Stimulated activated CD8-positive, alpha-beta memory T cell treated with anti-CD3 and anti-CD28 coated beads, Interleukin-15, amount 100 ng/mL, for 24 hours (primary cell): ENCODE measurements around the gene KIF3A.
"Not testable (repeated sequence)": the region's sequence is repeated elsewhere in the genome, so short reads cannot be mapped to it uniquely, and the experiment has no call there.

Experiments used
- DNase-seq: peaks from one replicate; pipeline ENCODE4 v3.0.0-alpha.2; 2020; ENCODE audit warnings: low read depth

KIF3A gene

GRCh38 chr5:132718544-132719312 lies 18.6 kb downstream of the KIF3A start:
- no peak for DNase-seq

GRCh38 chr5:132714456-132715307 lies 22.7 kb downstream of the KIF3A start:
- no peak for DNase-seq

DNA sequence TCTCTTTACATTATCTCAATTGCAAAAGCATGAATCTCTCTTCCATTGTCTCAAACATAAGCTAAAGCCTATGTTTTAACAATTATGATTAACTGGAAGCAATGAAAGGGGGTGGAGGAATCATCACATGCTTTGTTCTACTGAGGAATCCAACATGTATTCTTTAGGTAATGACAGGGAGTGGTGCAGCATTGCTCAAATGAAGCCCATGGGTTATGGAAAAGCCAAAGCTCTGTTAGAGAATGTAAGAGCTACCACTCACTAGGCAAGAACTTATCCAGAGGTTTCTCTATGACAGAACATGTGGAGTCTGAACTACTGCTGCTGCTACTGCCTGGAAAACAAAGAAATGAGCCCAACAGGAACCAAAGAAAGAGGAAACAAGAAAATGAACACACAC lies 28.7 kb downstream of the KIF3A start:
- no peak for DNase-seq

DNA sequence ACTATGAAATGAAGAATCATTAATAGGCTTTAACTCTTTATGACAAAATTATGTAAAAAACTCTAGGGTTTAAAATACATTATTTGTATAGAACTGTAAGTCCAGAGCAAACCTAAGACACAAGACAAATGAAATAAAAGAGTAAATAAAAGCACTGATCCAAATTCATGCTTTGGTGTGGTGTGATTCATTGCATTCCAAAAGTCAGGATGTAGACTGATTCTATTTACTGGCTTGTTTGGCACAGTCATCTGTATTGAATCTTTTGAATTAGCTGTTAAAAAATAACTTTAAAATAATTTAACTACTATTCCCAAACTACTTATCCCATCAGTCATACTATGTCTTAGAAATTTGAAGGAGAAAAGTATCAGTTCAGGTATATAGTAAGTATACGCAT lies 32.5 kb downstream of the KIF3A start:
- no peak for DNase-seq

DNA sequence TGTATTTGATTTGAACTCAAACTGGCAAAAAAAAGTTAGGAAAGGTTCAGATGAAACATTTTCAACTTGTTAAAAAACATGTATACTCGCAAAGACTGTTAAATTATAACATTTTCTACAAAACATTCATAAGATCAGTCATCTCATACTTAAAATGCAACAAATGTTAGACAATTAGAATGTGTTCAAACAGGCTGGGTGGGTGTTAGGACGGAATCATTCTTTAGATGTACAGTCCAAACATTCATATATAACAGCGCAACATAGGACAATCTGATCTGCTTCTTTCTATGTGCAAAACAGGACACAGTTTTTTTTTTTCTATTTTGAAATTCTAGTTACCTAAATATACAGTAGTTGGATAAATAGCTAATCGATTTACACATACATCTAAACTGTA lies 41.4 kb downstream of the KIF3A start:
- DNase-seq: no peak

DNA sequence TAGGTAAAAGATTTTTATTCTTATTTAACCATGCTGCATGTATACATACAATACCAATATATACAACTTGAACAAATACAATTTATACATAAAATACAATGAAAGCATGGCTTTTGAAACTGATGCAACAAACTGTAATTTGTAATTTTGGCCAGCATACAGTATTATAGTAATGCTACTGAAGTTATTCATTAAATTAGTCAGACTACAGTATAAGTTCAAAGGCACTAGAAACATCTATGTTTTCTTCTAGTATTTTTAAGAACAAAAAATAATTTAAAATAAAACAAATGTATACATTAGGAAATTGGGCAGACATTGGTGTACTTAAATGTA lies 44.7 kb downstream of the KIF3A start:
- no peak for DNase-seq

GRCh38 chr5:132691755-132692631 lies 45.4 kb downstream of the KIF3A start:
- DNase-seq: not testable (repeated sequence)

DNA sequence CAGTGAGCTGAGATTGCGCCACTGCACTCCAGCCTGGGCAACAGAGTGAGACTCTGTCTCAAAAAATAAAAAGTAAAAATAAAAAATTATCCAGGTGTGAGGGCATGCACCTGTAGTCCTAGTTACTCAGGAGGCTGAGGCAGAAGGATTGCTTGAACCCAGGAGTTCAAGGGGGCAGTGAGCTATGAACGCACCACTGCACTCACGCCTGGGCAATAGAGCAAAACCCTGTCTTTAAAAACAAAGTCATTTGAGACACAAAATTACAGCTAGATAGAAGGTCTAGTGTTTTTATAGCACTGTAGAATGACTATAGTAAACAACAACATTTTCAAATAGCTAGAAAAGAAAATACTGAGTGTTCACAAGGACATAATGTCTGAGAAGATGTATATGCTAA lies 47.2 kb downstream of the KIF3A start:
- DNase-seq: no peak

DNA sequence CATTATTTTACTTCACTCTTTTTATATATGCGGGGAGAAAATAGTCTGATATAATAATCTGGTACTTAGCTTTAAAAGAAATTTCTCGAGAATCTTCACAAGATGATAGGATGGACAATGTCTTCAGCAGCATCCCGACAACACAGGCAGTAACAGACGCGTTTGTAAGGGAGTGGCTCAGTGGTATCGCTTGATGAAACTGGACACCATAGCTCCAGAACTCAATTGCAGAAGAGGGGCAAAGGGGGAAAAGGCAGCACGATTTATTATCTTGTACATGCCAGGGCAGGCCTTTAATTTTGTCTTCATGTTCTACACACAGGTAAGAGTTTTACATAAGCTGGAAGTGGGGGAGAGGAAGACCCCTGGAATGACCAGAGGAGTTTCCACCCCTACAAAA lies 47.8 kb downstream of the KIF3A start:
- no peak for DNase-seq

DNA sequence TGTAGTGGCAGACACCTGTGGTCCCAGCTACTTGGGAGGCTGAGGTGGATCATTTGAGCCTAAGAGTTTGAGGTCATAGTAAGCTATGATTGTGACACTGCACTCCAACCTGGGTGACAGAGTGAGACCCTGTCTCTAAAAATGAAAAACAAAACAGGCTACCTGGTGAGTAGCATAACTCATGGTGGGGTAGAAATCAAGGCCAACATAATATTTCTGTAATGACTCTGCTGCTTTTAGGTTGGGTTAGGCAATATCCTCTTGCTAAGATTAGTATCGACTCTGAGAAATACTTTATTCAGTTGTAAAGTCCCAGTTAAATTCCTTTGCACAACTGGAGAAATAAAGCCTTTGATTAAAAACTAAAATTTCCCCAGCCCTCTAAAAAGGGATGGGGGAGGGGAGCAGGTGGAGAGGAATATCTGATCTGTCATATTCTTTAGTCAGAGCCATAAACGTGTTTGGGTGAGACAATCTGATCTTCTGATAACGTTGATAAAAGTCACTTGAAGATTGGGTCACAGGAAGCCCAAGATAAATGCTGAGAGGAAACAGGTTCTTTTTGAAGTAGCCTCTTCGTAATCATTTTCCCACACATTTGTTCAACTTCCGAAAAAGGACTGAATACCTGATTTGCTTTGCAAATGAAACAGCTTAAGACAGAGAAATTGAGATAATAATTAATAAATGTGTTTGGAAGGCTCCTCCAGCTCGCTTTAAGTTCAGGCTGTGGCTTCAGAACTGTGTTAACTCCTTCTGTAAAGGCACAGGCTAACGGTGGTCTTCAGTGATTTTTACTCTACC lies 48.6 kb downstream of the KIF3A start:
- DNase-seq: no peak

DNA sequence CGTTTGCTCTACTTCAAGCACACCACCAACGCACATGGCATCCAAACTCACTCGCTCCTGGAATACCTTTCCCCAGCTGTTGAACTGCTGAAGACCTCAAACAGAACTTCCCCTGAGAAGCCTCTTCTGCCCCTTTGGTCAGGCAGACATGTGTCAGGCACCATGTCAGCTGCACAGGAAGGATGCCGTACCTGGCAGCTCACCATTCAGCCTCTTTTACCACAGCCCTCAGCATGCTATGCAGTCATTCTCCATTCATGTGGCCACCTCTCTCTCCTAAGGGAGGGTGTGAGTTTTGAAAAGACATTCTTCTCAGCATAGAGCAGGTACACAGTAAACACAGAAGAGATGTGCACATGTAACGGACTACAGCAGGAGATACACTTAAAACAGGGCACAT lies 49.4 kb downstream of the KIF3A start:
- no peak for DNase-seq

DNA sequence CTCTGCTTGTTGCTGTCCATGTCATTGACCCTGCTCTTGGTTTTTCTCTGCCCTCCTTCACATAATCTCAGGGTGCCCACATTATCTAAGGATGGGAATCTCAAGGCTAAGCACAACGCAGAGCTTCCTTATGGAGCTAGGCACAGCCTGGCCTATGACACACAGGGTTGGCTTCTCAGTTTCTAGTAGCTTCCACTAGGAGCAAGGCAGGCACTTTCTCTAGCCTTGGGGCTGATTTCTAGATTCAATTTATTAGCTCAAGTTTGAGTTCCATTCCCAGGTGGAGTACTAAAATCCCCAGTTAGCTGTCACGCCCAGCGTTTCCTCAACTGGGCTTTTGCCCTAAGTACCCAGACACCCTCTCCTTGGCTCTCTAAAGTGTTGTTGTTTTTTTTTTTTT lies 51.2 kb downstream of the KIF3A start:
- DNase-seq: no peak

DNA sequence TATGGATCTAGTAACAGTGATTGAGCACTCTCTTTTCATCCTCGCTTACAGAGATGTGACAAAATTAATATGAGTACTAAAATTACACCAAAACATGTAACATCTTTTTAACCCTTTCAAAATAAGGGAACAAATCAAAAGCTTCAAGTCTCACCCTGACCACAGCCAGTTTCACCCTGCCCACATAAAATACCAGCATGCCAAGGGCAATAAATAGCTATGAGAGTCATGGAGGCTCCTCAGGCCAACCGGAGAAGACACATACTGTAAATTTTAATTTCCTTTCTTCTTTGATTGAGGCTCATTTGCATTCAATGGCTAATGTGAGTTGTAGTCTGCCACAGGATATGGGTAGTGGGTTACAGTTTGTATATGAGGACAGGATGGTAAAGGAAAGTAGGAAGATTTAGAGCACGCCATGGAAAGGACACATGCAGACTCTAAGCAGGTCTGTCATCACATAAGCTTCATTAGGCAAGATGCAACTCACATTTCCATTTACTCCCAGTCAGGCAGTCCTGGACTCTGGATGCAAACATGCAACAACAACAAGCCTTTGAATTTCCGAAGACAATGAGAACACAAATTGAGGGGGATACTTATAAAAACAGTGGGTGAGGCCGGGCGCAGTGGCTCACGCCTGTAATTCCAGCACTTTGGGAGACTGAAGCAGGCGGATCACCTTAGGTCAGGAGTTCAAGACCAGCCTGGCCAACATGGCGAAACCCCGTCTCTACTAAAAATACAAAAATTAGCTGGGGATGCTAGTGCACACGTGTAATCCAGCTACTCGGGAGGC lies 52.2 kb downstream of the KIF3A start:
- no peak for DNase-seq

DNA sequence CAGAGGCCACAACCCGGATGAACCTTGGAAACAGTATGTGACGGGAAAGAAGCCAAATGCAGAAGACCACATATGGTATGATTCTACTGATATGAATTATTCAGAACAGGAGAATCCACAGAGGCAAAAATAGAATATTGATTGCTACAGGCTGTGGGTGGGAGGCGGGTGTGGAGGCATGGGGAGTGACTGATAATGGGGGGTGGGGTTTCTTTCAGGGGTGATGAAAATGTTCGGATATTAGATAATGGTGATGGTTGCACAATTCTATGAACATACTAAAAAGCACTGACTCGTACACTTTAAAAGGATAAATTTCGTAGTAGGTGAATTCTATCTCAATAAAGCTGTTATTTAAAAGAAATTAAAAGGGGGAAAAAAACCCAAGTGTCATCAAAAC lies 52.9 kb downstream of the KIF3A start:
- DNase-seq: no peak

GRCh38 chr5:132681983-132682382 lies 55.4 kb downstream of the KIF3A start:
- no peak for DNase-seq

DNA sequence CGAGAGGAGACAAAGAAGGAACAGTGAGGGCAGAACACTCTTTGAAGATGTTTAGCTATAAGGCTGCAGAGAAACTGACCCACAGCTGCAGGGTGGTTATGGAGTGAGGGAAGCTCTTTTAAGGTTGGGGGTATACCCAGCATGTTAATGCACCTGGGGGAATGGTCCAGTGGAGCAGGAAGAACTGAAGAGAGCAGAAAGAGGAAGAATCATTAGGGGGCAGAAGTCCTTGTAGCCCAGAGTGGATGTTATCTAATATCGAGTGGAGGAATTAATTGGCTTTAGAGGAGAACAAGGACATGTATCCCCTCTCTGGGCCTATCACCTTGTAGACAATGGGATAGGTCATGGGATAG lies 55.9 kb downstream of the KIF3A start:
- no peak for DNase-seq

DNA sequence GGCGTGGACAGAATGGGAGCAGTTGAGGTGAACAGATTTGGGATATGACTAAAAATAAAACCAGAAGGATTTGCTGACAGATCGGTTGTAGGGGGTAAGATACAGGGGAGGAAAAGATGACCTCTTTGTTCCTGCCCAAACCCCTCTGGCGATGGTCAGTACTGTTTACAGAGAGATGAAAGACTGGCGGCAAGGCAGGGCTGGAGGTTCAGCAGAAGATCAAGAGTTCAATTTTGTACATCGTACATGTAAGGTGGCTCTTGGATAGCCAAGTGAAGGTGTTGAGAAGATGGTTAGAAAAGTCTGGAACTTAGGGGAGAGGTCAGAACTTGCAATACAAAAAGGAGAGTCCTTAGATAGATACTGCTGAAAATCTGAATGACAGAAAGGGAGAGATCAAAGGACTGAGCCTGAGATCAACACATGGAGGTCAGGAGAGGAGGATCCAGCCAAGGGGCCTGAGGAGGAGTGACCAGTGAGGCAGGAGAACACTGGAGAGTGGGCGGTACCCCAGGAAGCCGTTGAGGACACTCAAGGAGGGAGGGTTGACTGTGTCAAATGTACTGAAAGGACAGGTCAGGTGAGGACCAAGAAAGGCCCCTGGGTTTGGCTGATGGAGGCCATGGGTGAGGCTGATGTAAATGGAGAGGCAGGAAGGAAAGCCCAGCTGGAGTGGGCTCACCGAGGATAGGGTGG lies 56.4 kb downstream of the KIF3A start:
- no peak for DNase-seq

GRCh38 chr5:132679717-132680380 lies 57.5 kb downstream of the KIF3A start:
- DNase-seq: no peak

DNA sequence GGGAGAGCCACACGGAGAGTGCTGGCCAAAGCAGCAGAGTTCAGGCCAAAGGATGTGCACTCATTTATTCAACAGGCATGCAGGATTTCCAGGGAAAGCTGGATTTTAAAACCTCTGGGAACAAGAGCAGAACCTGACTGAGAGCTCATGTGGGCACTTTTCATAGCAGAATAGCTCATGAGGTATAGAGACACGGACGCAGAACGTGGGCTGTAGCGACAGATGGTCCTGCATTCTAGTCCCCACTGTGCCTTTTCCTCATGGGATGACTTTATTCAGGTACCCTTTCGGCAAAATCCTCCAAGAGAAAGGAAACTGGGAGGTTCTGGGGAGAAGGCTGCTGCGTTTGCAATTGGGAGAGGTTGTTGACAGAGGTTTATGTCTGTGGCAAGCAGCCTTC lies 58.2 kb downstream of the KIF3A start:
- DNase-seq: no peak

DNA sequence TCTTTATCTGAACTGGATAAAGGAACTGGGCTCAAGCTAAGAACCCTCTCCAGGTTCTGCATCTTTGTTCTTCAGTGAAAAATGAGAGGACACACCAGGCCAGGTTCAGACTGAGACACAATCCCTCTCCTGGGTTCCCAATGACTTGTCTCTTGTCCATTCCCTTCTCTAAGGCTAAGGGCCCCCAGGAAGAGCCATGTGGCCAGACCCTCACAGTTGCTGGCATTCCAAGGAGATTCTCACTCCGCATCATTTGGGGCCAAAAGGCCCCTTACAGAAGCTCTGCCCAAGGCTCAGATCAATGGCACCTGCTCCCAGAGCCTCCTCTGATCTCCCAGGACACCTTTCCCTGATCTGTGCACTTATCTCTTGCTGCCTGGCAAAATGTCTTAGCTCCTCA lies 58.6 kb downstream of the KIF3A start:
- no peak for DNase-seq
